Gastroesophageal sphincter (tissue), 3 donors: Measurements from ENCODE around the gene GRWD1.

Experiments used
- EP300 ChIP-seq: sonication (generic); formaldehyde crosslinking; IDR thresholded peaks from one replicate; pipeline ENCODE4 v1.6.1; 2017; ENCODE audit warnings: antibody characterized with exemption, mild to moderate bottlenecking
- POLR2A ChIP-seq, 2 donors: fragments of 450-650 bp; IDR thresholded peaks; one replicate each; pipeline ENCODE4 v1.6.1; 2017; ENCODE audit warnings: antibody characterized with exemption in 2 of 2, mild to moderate bottlenecking in 2 of 2, moderate library complexity in 1 of 2
- POLR2AphosphoS5 ChIP-seq: sonication (generic); formaldehyde crosslinking; IDR thresholded peaks from one replicate; pipeline ENCODE4 v1.6.1; 2017; ENCODE audit warnings: antibody characterized with exemption
- TF ChIP-seq, protein P1 (sequence below), 4 experiments: fragments of 200-600 bp in 2 of 4; fragments of 450-650 bp in 2 of 4; sonication (generic) in 1 of 4; IDR thresholded peaks; one replicate each; pipeline ENCODE4 v1.5.1; 2017 to 2019; ENCODE audit warnings: antibody characterized with exemption in 4 of 4, mild to moderate bottlenecking in 2 of 4, moderate library complexity in 2 of 4

DNA sequence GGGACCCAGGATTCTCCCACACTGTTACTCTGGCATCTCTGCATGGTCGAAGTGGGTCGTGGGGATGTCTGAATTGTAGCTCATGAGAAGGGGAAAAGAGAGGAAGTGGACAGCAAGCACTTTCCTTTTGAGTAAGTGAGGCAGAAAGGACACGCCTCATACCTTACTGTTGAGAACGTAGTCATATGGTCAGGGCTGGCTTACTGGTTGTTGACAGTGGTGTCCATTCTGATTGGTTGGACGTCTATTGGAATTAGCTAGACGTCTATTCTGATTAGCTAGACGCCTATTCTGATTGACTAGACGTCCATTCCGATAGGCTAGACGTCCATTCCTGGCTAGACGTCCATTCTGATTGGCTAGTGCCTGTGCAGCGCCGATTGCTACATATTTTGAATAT, 39.9 kb upstream of the GRWD1 start:
- TF ChIP-seq, protein P1, sequence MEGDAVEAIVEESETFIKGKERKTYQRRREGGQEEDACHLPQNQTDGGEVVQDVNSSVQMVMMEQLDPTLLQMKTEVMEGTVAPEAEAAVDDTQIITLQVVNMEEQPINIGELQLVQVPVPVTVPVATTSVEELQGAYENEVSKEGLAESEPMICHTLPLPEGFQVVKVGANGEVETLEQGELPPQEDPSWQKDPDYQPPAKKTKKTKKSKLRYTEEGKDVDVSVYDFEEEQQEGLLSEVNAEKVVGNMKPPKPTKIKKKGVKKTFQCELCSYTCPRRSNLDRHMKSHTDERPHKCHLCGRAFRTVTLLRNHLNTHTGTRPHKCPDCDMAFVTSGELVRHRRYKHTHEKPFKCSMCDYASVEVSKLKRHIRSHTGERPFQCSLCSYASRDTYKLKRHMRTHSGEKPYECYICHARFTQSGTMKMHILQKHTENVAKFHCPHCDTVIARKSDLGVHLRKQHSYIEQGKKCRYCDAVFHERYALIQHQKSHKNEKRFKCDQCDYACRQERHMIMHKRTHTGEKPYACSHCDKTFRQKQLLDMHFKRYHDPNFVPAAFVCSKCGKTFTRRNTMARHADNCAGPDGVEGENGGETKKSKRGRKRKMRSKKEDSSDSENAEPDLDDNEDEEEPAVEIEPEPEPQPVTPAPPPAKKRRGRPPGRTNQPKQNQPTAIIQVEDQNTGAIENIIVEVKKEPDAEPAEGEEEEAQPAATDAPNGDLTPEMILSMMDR (IDR thresholded peaks at IDR 0.05): no peak
- TF ChIP-seq POLR2A (IDR thresholded peaks at IDR 0.05) (no peak), EP300 (no peak), POLR2AphosphoS5 (no peak)
